ENCODE measurements around the gene RGL2. TPM values are rescaled to one million over a fixed set of nuclear protein-coding genes. Genes with fewer than 3 reads are reported as not detected.

The RGL2 gene
- total RNA-seq, 1 experiment from 2014 or later = 84.4 TPM

GRCh38 chr6:33313709-33314514 lies 15.2 kb upstream of the RGL2 start, which contains the start of gene TAPBP:
Gene TAPBP, minus strand, starts transcription at chr6:33314078. Its CDS starts 37 bp downstream, at chr6:33314041.
- peak within 1 kb of the TSS; percentile 91 to 92 for H3K4me3 ChIP-seq (ENCODE audit: low read depth in 2 of 2, low read length in 2 of 2)
- H3K27ac ChIP-seq (ENCODE audit: low read length) = peak within 1 kb of the TSS; percentile 99
- DNase-seq (ENCODE audit: low read depth, low spot score) (no peak), ATAC-seq (peak; percentile 42)
- BruUV-seq (replicated peaks) = TSS peak; percentile 88
- TF ChIP-seq TCF7L2 (IDR thresholded peaks at IDR 0.05; ENCODE audit: low read depth, low read length) (peak; percentile 27; the same call in 1 of the 2 replicates), POLR2AphosphoS5 (IDR thresholded peaks at IDR 0.05; ENCODE audit: low read depth, low read length) (peak; percentile 55; the same call in 1 of the 2 replicates), SIN3A (IDR thresholded peaks at IDR 0.05; ENCODE audit: borderline replicate concordance, insufficient read depth, low read depth, low read length) (peak; percentile 64; the same call in 1 of the 2 replicates), REST (IDR thresholded peaks at IDR 0.05; ENCODE audit: insufficient read depth in 1 of 2, low read depth in 2 of 2, low read length in 1 of 2) (no peak), CTCF (IDR thresholded peaks at IDR 0.05) (no peak)
- CTCF ChIA-PET = no interaction called here
- peaks cover 4% of the 10 kb centered on the region for H3K36me3 ChIP-seq (ENCODE audit: control insufficient read depth, insufficient read depth, low read length)
- H3K27me3 ChIP-seq (ENCODE audit: control insufficient read depth, insufficient read depth, low read length) = no peaks in the 10 kb centered on the region
- POLR2A ChIA-PET = no interaction called here
- no peaks in the 10 kb centered on the region for H3K9me3 ChIP-seq (ENCODE audit: control insufficient read depth, insufficient read depth, low read depth, low read length)
- in situ Hi-C loops (cut with HindIII; ENCODE audit: low pct_unique_long_range_greater_than_20kb, low sequenced_read_pairs) (no loop called here), intact Hi-C loops (cut with micrococcal nuclease; ENCODE audit: unreplicated experiment) (no loop called here)
- peaks cover 32% of the 10 kb centered on the region for H3K4me1 ChIP-seq (ENCODE audit: control insufficient read depth, insufficient read depth, low read length)

- Histone ChIP-seq H3K4me3 (ENCODE audit: low read depth in 2 of 2, low read length in 2 of 2) (peak overlapping the region; percentile 91 to 92), H3K27me3 (ENCODE audit: control insufficient read depth, insufficient read depth, low read length) (no peaks in the 10 kb centered on the region), H3K4me1 (ENCODE audit: control insufficient read depth, insufficient read depth, low read length) (peaks cover 26% of the 10 kb centered on the region), H3K36me3 (ENCODE audit: control insufficient read depth, insufficient read depth, low read length) (no peaks in the 10 kb centered on the region; the same call in none of the 2 replicates), H3K9me3 (ENCODE audit: control insufficient read depth, insufficient read depth, low read depth, low read length) (no peaks in the 10 kb centered on the region), H3K27ac (ENCODE audit: low read length) (peak overlapping the region; percentile 99)
- POLR2A ChIA-PET = interaction anchor here (0.6 to 1.1 kb wide), 2 partner anchors 37 to 1343 kb away, joined by 5 to 10 read pairs; no protein-coding TSS in a partner anchor
- ATAC-seq = no peak
- intact Hi-C loops (cut with micrococcal nuclease; ENCODE audit: unreplicated experiment) = no loop called here
- no peak for DNase-seq (ENCODE audit: low read depth, low spot score)
- in situ Hi-C loops (cut with HindIII; ENCODE audit: low pct_unique_long_range_greater_than_20kb, low sequenced_read_pairs) = no loop called here
- BruUV-seq (replicated peaks) = no TSS peak
- TF ChIP-seq POLR2AphosphoS5 (IDR thresholded peaks at IDR 0.05; ENCODE audit: low read depth, low read length) (no peak; the same call in 1 of the 2 replicates), SIN3A (IDR thresholded peaks at IDR 0.05; ENCODE audit: borderline replicate concordance, insufficient read depth, low read depth, low read length) (no peak), REST (IDR thresholded peaks at IDR 0.05; ENCODE audit: insufficient read depth in 1 of 2, low read depth in 2 of 2, low read length in 1 of 2) (no peak), CTCF (IDR thresholded peaks at IDR 0.05) (no peak)
- CTCF ChIA-PET = no interaction called here
Observed at GRCh38 chr6:33313105-33313708, 14.5 kb upstream of the RGL2 start.
